Loucy (cell line): Measurements from ENCODE around the gene TRIM41.
A peak's percentile ranks its signal among the peaks of the same experiment; 100 is the strongest.

ENCODE experiments used
- H2AFZ ChIP-seq: fragments of 200-600 bp; sonication (generic); 2 replicates; pipeline ENCODE4 v1.6.0; 2016; ENCODE audit warnings: antibody characterized with exemption, mild to moderate bottlenecking, low read length, moderate library complexity
- H3F3A ChIP-seq: fragments of 200-600 bp; 2 replicates; pipeline ENCODE4 v1.6.0; 2016; ENCODE audit warnings: antibody characterized with exemption, low read depth, mild to moderate bottlenecking
- H3K27me3 ChIP-seq: fragments of 200-600 bp; sonication (generic); 2 replicates; pipeline ENCODE4 v1.6.1; 2014; ENCODE audit warnings: low read length, mild to moderate bottlenecking; ENCODE audit not compliant: insufficient read depth, poor library complexity, severe bottlenecking
- H3K36me3 ChIP-seq: fragments of 200-600 bp; sonication (generic); 2 replicates; pipeline ENCODE4 v1.6.1; 2016; ENCODE audit warnings: low read length; ENCODE audit not compliant: insufficient read depth
- H3K4me1 ChIP-seq: fragments of 200-600 bp; sonication (generic); 2 replicates; pipeline ENCODE4 v1.5.1; 2014; ENCODE audit warnings: low read length, mild to moderate bottlenecking; ENCODE audit not compliant: insufficient read depth, poor library complexity, severe bottlenecking
- H3K4me2 ChIP-seq: fragments of 200-600 bp; sonication (generic); 2 replicates; pipeline ENCODE4 v1.6.0; 2014; ENCODE audit warnings: antibody characterized with exemption, low read length, low read depth, mild to moderate bottlenecking; ENCODE audit not compliant: poor library complexity, severe bottlenecking
- H3K4me3 ChIP-seq: fragments of 200-600 bp; sonication (generic); 2 replicates; pipeline ENCODE4 v1.5.1; 2014; ENCODE audit warnings: low read length, mild to moderate bottlenecking, mixed read lengths; ENCODE audit not compliant: poor library complexity, severe bottlenecking
- H3K79me2 ChIP-seq: fragments of 200-600 bp; sonication (generic); 2 replicates; pipeline ENCODE4 v1.6.1; 2014; ENCODE audit warnings: low read length; ENCODE audit not compliant: insufficient read depth
- H3K9ac ChIP-seq: fragments of 200-600 bp; sonication (generic); 2 replicates; pipeline ENCODE4 v1.6.0; 2014; ENCODE audit warnings: mild to moderate bottlenecking, low read depth, low read length, moderate library complexity; ENCODE audit not compliant: poor library complexity, severe bottlenecking
- H3K9me2 ChIP-seq: fragments of 200-600 bp; sonication (generic); replicated peaks from 2 replicates; pipeline ENCODE4 v1.6.1; 2016; ENCODE audit warnings: low read depth, low read length, mixed read lengths
- H3K9me3 ChIP-seq: fragments of 200-600 bp; sonication (generic); 2 replicates; pipeline ENCODE4 v1.6.1; 2014; ENCODE audit warnings: mild to moderate bottlenecking, antibody characterized with exemption, low read length, low read depth; ENCODE audit not compliant: insufficient read depth
- H4K20me1 ChIP-seq: fragments of 200-600 bp; sonication (generic); 2 replicates; pipeline ENCODE4 v1.6.0; 2014; ENCODE audit warnings: antibody characterized with exemption, low read length, mild to moderate bottlenecking; ENCODE audit not compliant: insufficient read depth, poor library complexity, severe bottlenecking
- EZH2phosphoT487 ChIP-seq: fragments of 200-600 bp; IDR thresholded peaks from 2 replicates; pipeline ENCODE4 v1.6.1; 2018; ENCODE audit warnings: antibody characterized with exemption, mild to moderate bottlenecking, moderate library complexity, borderline replicate concordance
- TF ChIP-seq, protein P1 (sequence below): fragments of 200-600 bp; sonication (generic); conservative IDR thresholded peaks from 2 replicates; pipeline ENCODE4 v1.5.1; 2014; ENCODE audit warnings: mild to moderate bottlenecking, antibody characterized with exemption, low read length

Gene TRIM41

DNA sequence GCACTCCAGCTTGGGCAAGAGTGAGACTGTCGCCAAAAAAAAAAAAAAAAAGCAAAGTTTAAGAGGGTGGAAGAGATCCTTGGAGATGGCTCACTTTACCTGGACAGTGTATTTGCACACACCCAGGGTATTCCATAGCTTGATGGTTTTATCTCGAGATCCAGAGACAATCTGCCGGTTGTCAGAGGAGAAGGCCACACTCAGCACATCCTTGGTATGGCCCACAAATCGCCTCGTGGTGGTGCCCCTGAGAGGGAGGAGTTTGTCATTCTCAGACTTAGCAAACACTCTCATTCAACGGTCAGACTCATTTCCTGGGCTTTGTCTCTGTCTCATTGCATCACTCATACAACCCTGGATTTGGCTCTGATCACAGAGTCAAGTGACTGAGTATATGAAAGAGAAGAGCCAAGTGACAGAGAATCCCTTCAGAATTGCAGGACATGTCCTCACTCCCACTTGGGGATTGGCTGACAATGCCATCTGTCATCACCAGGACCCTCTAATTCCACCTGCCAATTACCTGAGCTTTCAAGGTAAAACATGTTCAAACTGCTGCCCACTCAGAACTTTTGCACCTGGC lies 18.4 kb downstream of the TRIM41 start:
- Histone ChIP-seq H3K36me3 (peaks cover 38% of the 10 kb centered on the region; the same call in 1 of the 2 replicates), H3K9me2 (no peaks in the 10 kb centered on the region), H3K9ac (peak overlapping the region; percentile 98), H3K9me3 (no peaks in the 10 kb centered on the region), H3K79me2 (peaks cover 85% of the 10 kb centered on the region), H2AFZ (no peak overlapping the region), H3K4me3 (peak overlapping the region; percentile 77), H4K20me1 (peaks cover 63% of the 10 kb centered on the region), H3K27me3 (peaks cover 5% of the 10 kb centered on the region), H3F3A (peaks cover 3% of the 10 kb centered on the region; the same call in 1 of the 2 replicates), H3K4me2 (peak overlapping the region; percentile 99), H3K4me1 (peaks cover 17% of the 10 kb centered on the region)
- TF ChIP-seq, protein P1, sequence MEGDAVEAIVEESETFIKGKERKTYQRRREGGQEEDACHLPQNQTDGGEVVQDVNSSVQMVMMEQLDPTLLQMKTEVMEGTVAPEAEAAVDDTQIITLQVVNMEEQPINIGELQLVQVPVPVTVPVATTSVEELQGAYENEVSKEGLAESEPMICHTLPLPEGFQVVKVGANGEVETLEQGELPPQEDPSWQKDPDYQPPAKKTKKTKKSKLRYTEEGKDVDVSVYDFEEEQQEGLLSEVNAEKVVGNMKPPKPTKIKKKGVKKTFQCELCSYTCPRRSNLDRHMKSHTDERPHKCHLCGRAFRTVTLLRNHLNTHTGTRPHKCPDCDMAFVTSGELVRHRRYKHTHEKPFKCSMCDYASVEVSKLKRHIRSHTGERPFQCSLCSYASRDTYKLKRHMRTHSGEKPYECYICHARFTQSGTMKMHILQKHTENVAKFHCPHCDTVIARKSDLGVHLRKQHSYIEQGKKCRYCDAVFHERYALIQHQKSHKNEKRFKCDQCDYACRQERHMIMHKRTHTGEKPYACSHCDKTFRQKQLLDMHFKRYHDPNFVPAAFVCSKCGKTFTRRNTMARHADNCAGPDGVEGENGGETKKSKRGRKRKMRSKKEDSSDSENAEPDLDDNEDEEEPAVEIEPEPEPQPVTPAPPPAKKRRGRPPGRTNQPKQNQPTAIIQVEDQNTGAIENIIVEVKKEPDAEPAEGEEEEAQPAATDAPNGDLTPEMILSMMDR = peak; percentile 14; the same call in 1 of the 2 replicates
- TF ChIP-seq EZH2phosphoT487 = no peak

DNA sequence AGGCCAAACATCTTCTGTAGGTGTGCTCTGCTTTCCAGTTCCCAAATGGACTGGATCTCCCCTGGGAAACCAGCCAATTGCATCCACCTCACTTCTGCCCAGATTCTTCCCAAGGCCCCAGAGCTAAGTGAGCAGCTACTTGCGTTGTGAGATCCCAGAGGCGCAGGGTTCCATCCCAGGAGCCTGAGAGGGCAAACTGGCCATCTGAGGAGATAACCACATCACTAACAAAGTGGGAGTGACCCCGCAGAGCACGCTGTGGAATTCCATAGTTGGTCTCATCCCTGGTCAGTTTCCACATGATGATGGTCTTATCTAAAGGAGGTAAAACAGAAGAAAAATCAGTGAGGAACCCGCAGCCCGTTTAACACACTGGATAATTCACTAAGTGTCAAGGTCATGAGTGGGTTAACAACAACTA lies 19.0 kb downstream of the TRIM41 start:
- H3K27me3 ChIP-seq = peaks cover 5% of the 10 kb centered on the region
- H3K4me1 ChIP-seq = peaks cover 17% of the 10 kb centered on the region
- H3K79me2 ChIP-seq = peaks cover 88% of the 10 kb centered on the region
- TF ChIP-seq EZH2phosphoT487 = no peak
- TF ChIP-seq, protein P1 = no peak
- peak overlapping the region; percentile 77 for H3K4me3 ChIP-seq
- no peaks in the 10 kb centered on the region for H3K9me2 ChIP-seq
- no peak overlapping the region for H2AFZ ChIP-seq
- H3K9ac ChIP-seq = peak overlapping the region; percentile 98
- peaks cover 63% of the 10 kb centered on the region for H4K20me1 ChIP-seq
- H3K4me2 ChIP-seq = peak overlapping the region; percentile 99
- peaks cover 3% of the 10 kb centered on the region; the same call in 1 of the 2 replicates for H3F3A ChIP-seq
- H3K9me3 ChIP-seq = no peaks in the 10 kb centered on the region
- peaks cover 33% of the 10 kb centered on the region; the same call in 1 of the 2 replicates for H3K36me3 ChIP-seq

DNA sequence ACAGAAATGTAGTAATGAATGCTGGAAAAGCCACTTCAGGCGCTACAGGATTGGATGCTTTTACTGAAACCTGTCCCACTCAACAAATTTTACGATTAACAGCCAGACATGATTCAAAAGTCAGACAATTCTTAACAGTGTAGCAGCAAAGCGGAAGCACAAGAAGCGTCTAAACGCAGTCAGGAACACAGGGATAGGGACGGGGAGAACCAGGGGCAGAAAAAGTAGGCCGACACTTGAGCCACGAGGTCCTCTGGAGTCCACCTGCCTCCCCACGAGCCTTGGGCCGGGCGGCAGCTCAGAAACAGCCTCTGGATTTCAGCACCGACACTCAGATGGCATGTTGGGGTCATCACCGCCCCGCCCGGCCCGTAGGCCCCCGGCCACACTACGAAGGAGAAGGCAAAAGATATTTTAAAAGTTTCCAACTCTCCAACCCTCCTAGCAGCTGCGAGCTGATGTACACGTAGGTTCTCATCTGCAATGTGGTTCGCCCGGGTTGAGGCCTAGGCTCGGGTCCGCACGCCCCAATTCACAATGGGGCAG lies 20.0 kb downstream of the TRIM41 start:
- Histone ChIP-seq H2AFZ (no peak overlapping the region), H3K36me3 (peaks cover 23% of the 10 kb centered on the region; the same call in 1 of the 2 replicates), H3K27me3 (peaks cover 5% of the 10 kb centered on the region), H3K79me2 (peaks cover 87% of the 10 kb centered on the region), H3K9me2 (no peaks in the 10 kb centered on the region), H3K4me1 (peaks cover 19% of the 10 kb centered on the region), H3F3A (peaks cover 3% of the 10 kb centered on the region; the same call in 1 of the 2 replicates), H4K20me1 (peaks cover 58% of the 10 kb centered on the region), H3K4me2 (peak overlapping the region; percentile 99), H3K4me3 (peak overlapping the region; percentile 77), H3K9ac (peak overlapping the region; percentile 98), H3K9me3 (no peaks in the 10 kb centered on the region)
- TF ChIP-seq EZH2phosphoT487 = no peak
- TF ChIP-seq, protein P1 = no peak
